A673 (cell line): Measurements from ENCODE around the gene MAPKAPK3.

Source experiments
- EZH2 ChIP-seq: fragments of 200-600 bp; sonication (generic); IDR thresholded peaks from 2 replicates; pipeline ENCODE4 v1.6.1; 2017; ENCODE audit warnings: borderline replicate concordance, low read depth, mild to moderate bottlenecking, mixed read lengths, antibody characterized with exemption, low read length; ENCODE audit not compliant: poor library complexity, severe bottlenecking
- TF ChIP-seq, protein P1 (sequence below): fragments of 300-800, 200-600 bp; sonication (generic); conservative IDR thresholded peaks from 2 replicates; pipeline ENCODE4 v1.5.1; 2017; ENCODE audit warnings: low read depth, mild to moderate bottlenecking, antibody characterized with exemption, low read length, moderate library complexity, mixed read lengths

DNA sequence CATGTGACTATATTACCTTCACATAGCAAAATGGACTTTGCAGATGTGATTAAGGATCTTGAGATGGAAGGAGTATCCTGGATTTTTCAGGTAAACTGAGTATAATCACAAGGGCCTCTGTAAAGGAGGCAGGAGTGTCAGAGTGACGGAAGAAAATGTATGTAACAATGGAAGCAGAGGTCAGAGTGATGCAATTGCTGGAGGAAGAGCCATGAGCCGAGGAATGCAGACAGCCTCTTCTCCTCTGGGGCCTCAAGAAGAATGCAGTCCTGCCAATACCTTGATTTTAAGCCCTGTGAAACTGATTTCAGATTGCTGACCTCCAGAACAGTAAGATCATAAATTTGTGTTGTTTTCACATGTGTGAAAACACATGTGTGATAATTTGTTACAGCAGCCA is 32.6 kb upstream of the MAPKAPK3 start:
- TF ChIP-seq, protein P1, sequence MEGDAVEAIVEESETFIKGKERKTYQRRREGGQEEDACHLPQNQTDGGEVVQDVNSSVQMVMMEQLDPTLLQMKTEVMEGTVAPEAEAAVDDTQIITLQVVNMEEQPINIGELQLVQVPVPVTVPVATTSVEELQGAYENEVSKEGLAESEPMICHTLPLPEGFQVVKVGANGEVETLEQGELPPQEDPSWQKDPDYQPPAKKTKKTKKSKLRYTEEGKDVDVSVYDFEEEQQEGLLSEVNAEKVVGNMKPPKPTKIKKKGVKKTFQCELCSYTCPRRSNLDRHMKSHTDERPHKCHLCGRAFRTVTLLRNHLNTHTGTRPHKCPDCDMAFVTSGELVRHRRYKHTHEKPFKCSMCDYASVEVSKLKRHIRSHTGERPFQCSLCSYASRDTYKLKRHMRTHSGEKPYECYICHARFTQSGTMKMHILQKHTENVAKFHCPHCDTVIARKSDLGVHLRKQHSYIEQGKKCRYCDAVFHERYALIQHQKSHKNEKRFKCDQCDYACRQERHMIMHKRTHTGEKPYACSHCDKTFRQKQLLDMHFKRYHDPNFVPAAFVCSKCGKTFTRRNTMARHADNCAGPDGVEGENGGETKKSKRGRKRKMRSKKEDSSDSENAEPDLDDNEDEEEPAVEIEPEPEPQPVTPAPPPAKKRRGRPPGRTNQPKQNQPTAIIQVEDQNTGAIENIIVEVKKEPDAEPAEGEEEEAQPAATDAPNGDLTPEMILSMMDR: no peak
- TF ChIP-seq EZH2: no peak
